Measurements from ENCODE around the gene RHCE.
"Not testable (repeated sequence)": the region's sequence is repeated elsewhere in the genome, so short reads cannot be mapped to it uniquely, and the experiment has no call there.

RHCE gene

GRCh38 chr1:25417280-25417679 is 3.3 kb downstream of the RHCE start:
- H3K27ac ChIP-seq (ENCODE audit: low read length); H3K36me3 ChIP-seq (ENCODE audit: control insufficient read depth in 1 of 2, insufficient read depth in 2 of 2, low read length in 2 of 2); H3K9me3 ChIP-seq (ENCODE audit: control insufficient read depth in 1 of 2, low read length in 2 of 2); H3K27me3 ChIP-seq (ENCODE audit: low read depth, low read length); H3K4me1 ChIP-seq (ENCODE audit: control insufficient read depth in 1 of 2, insufficient read depth in 2 of 2, low read length in 2 of 2); H3K4me3 ChIP-seq (ENCODE audit: low read depth in 1 of 2, low read length in 2 of 2): not testable (repeated sequence)

DNA sequence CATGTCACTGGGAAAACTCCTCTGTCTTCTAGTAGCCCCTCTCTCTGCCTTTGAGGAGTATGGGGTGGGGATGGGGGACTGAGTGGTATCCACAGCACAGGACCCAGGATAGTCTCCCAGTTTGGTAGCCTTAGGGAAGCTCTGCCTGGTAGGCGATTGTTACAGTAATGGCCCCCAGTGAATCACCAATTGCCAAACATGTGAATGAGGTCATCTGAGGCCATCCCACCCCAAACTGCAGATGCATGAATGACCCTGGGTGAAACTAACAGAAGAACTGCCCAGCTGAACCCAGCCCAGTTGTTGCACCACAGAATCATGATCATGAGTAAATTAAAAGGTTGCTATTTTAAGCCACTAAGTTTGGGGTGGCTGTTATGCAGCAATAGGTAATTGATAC is 6.0 kb downstream of the RHCE start:
- H3K4me3 ChIP-seq (ENCODE audit: low read depth in 1 of 2, low read length in 2 of 2); H3K4me1 ChIP-seq (ENCODE audit: control insufficient read depth in 1 of 2, insufficient read depth in 2 of 2, low read length in 2 of 2); H3K27ac ChIP-seq (ENCODE audit: low read length); H3K36me3 ChIP-seq (ENCODE audit: control insufficient read depth in 1 of 2, insufficient read depth in 2 of 2, low read length in 2 of 2); H3K9me3 ChIP-seq (ENCODE audit: control insufficient read depth in 1 of 2, low read length in 2 of 2); H3K27me3 ChIP-seq (ENCODE audit: low read depth, low read length): not testable (repeated sequence)

- not testable (repeated sequence) for H3K4me3 ChIP-seq (ENCODE audit: low read depth in 1 of 2, low read length in 2 of 2); H3K27ac ChIP-seq (ENCODE audit: low read length); H3K36me3 ChIP-seq (ENCODE audit: control insufficient read depth in 1 of 2, insufficient read depth in 2 of 2, low read length in 2 of 2); H3K9me3 ChIP-seq (ENCODE audit: control insufficient read depth in 1 of 2, low read length in 2 of 2); H3K27me3 ChIP-seq (ENCODE audit: low read depth, low read length); H3K4me1 ChIP-seq (ENCODE audit: control insufficient read depth in 1 of 2, insufficient read depth in 2 of 2, low read length in 2 of 2)
Observed at GRCh38 chr1:25414157-25414556, 6.5 kb downstream of the RHCE start.

- not testable (repeated sequence) for H3K9me3 ChIP-seq (ENCODE audit: control insufficient read depth in 1 of 2, low read length in 2 of 2); H3K27ac ChIP-seq (ENCODE audit: low read length); H3K4me1 ChIP-seq (ENCODE audit: control insufficient read depth in 1 of 2, insufficient read depth in 2 of 2, low read length in 2 of 2); H3K4me3 ChIP-seq (ENCODE audit: low read depth in 1 of 2, low read length in 2 of 2); H3K36me3 ChIP-seq (ENCODE audit: control insufficient read depth in 1 of 2, insufficient read depth in 2 of 2, low read length in 2 of 2); H3K27me3 ChIP-seq (ENCODE audit: low read depth, low read length)
Observed at GRCh38 chr1:25412872-25413623, 7.6 kb downstream of the RHCE start.

DNA sequence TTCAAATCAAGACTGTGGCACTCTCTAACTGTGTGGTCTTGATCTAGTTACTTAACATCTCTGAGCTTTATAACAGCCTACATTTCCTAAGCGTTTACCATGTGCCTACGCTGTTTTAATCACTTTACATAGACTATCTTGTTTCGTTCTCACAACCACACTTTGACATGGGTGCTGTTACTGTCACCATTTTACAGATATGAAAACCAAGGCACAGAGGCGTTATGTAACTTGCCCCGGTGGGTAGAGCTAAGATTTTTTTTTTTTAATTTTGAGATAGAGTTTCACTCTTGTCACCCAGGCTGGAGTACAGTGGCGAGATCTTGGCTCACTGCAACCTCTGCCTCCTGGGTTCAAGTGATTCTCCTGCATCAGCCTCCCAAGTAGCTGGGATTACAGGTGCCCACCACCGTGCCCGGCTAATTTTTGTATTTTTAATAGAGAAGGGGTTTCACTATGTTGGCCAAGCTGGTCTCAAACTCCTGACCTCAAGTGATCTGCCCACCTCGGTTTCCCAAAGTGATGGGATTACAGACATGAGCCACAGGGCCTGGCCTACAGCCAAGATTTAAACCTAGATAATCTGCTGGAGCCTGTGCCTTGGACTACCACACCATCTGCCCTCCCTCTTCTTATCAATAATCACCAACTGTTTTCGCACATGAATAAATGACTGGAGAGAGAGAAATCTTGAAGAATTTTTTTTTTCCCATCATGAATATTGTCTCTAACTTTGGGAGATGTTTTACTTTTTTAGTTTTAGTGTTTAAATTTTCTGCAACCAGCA is 10.8 kb downstream of the RHCE start:
- not testable (repeated sequence) for H3K4me3 ChIP-seq (ENCODE audit: low read depth in 1 of 2, low read length in 2 of 2); H3K9me3 ChIP-seq (ENCODE audit: control insufficient read depth in 1 of 2, low read length in 2 of 2); H3K27ac ChIP-seq (ENCODE audit: low read length); H3K4me1 ChIP-seq (ENCODE audit: control insufficient read depth in 1 of 2, insufficient read depth in 2 of 2, low read length in 2 of 2); H3K27me3 ChIP-seq (ENCODE audit: low read depth, low read length); H3K36me3 ChIP-seq (ENCODE audit: control insufficient read depth in 1 of 2, insufficient read depth in 2 of 2, low read length in 2 of 2)

GRCh38 chr1:25405731-25406305 is 14.8 kb downstream of the RHCE start:
- not testable (repeated sequence) for H3K36me3 ChIP-seq (ENCODE audit: control insufficient read depth in 1 of 2, insufficient read depth in 2 of 2, low read length in 2 of 2); H3K27ac ChIP-seq (ENCODE audit: low read length); H3K27me3 ChIP-seq (ENCODE audit: low read depth, low read length); H3K9me3 ChIP-seq (ENCODE audit: control insufficient read depth in 1 of 2, low read length in 2 of 2); H3K4me3 ChIP-seq (ENCODE audit: low read depth in 1 of 2, low read length in 2 of 2); H3K4me1 ChIP-seq (ENCODE audit: control insufficient read depth in 1 of 2, insufficient read depth in 2 of 2, low read length in 2 of 2)

DNA sequence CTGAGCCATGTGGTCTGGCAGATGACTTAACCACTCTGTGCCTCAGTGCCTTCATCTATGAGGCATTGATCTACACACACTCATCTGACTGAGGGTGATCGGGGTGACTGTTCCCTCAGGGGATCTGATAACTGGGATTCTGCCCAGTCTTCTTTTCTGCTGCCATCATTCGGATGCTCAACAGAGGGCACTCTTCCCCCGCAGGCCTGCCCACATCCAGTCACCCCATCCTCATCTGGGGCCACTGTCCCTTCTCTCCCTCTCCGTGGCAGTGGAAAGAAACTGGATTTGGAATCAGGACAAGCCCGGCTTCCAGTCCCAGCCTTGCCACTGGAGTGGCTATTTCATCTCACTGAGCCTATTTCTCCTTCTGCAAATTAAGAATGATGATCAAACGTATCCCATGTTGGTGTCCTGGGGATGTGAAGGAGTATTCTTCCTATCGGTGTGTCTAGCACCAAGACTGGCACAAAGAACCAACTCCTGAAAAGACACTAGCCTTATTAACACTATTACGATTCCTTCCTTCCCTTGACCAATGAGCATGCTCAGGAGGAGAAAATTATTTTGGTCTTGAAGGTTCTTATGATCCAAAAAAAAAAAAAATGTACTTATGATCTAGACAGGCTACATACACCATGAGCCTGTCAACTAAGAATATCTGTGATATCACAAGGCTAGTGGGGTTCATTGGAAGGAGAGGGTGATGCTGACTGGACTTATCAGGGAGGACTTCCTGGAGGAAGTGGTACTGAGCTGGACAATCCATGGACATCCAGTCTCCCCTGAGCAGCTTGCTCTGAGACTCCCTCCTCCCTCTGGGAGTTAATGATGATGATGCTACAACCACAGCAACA is 17.4 kb downstream of the RHCE start:
- not testable (repeated sequence) for H3K4me3 ChIP-seq (ENCODE audit: low read depth in 1 of 2, low read length in 2 of 2); H3K9me3 ChIP-seq (ENCODE audit: control insufficient read depth in 1 of 2, low read length in 2 of 2); H3K36me3 ChIP-seq (ENCODE audit: control insufficient read depth in 1 of 2, insufficient read depth in 2 of 2, low read length in 2 of 2); H3K27ac ChIP-seq (ENCODE audit: low read length); H3K27me3 ChIP-seq (ENCODE audit: low read depth, low read length); H3K4me1 ChIP-seq (ENCODE audit: control insufficient read depth in 1 of 2, insufficient read depth in 2 of 2, low read length in 2 of 2)

DNA sequence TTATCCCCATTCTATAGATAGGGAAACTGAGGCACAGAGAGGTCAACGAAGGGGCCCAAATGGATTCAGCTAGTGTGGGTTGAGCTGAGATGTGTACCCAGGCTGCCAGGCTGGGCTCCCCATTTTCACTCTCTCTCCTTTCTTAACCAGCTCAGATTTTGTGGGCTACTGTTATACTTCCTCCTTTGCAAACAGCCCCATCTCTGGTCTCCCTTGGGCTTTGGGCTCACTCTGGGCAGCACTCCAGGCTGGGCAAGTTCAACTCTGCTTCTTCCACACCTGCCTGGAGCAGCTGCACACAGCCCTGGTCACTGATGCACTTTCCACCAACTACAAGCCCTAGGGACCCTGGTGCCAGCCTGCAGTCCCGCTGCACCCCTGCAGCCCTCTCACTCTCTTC is 22.5 kb downstream of the RHCE start:
- H3K4me1 ChIP-seq (ENCODE audit: control insufficient read depth in 1 of 2, insufficient read depth in 2 of 2, low read length in 2 of 2); H3K9me3 ChIP-seq (ENCODE audit: control insufficient read depth in 1 of 2, low read length in 2 of 2); H3K4me3 ChIP-seq (ENCODE audit: low read depth in 1 of 2, low read length in 2 of 2); H3K27ac ChIP-seq (ENCODE audit: low read length); H3K36me3 ChIP-seq (ENCODE audit: control insufficient read depth in 1 of 2, insufficient read depth in 2 of 2, low read length in 2 of 2); H3K27me3 ChIP-seq (ENCODE audit: low read depth, low read length): not testable (repeated sequence)

DNA sequence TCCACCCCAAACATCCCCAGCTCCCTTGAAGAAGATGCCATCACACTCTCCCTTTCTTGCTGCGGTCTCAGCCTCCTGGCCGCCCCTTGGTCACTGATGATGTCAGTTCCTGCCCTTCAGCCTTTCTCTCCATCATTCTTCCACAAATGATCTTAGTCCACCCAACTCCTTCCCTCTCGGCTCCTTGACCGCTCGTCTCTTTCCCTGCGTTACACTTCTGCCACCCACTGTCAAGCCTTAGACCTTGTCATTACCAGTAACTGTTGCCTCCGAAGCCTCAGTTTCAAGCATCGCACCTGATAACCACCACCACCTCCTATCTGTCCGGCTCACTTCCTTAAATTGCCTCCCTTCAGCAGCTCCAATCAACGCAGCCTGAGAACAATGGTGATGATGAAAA is 23.1 kb downstream of the RHCE start:
- H3K27me3 ChIP-seq (ENCODE audit: low read depth, low read length); H3K27ac ChIP-seq (ENCODE audit: low read length); H3K36me3 ChIP-seq (ENCODE audit: control insufficient read depth in 1 of 2, insufficient read depth in 2 of 2, low read length in 2 of 2); H3K4me1 ChIP-seq (ENCODE audit: control insufficient read depth in 1 of 2, insufficient read depth in 2 of 2, low read length in 2 of 2); H3K4me3 ChIP-seq (ENCODE audit: low read depth in 1 of 2, low read length in 2 of 2); H3K9me3 ChIP-seq (ENCODE audit: control insufficient read depth in 1 of 2, low read length in 2 of 2): not testable (repeated sequence)

DNA sequence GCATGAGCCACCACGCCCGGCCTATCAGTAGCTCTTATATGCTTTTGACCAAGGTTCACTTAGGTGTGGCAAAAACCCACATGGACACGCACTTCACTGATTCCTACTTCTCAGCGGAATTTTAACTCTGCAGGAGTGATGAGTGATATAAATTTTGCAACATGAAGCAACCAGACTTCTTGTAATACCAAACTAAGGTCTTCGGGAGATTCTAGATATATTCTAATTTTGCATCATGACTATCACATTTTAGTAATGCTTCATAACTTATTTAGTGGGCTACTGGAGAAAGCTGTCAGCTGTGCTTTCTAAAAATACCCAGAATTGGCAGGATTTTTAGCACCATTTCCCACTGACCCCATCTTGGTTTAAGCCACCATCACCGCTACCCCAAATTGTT is 27.8 kb downstream of the RHCE start:
- H3K9me3 ChIP-seq (ENCODE audit: control insufficient read depth in 1 of 2, low read length in 2 of 2) = no peaks in the 10 kb centered on the region
- H3K27ac ChIP-seq (ENCODE audit: low read length) = no peak overlapping the region
- no peaks in the 10 kb centered on the region for H3K36me3 ChIP-seq (ENCODE audit: control insufficient read depth in 1 of 2, insufficient read depth in 2 of 2, low read length in 2 of 2)
- no peaks in the 10 kb centered on the region for H3K4me1 ChIP-seq (ENCODE audit: control insufficient read depth in 1 of 2, insufficient read depth in 2 of 2, low read length in 2 of 2)
- H3K27me3 ChIP-seq (ENCODE audit: low read depth, low read length) = no peaks in the 10 kb centered on the region
- no peak overlapping the region for H3K4me3 ChIP-seq (ENCODE audit: low read depth in 1 of 2, low read length in 2 of 2)

- H3K4me3 ChIP-seq (ENCODE audit: low read depth in 1 of 2, low read length in 2 of 2); H3K27me3 ChIP-seq (ENCODE audit: low read depth, low read length); H3K36me3 ChIP-seq (ENCODE audit: control insufficient read depth in 1 of 2, insufficient read depth in 2 of 2, low read length in 2 of 2); H3K27ac ChIP-seq (ENCODE audit: low read length); H3K9me3 ChIP-seq (ENCODE audit: control insufficient read depth in 1 of 2, low read length in 2 of 2); H3K4me1 ChIP-seq (ENCODE audit: control insufficient read depth in 1 of 2, insufficient read depth in 2 of 2, low read length in 2 of 2): not testable (repeated sequence)
Observed at GRCh38 chr1:25389721-25390120, 30.9 kb downstream of the RHCE start.
